Measurements from ENCODE around the gene DNASE2B.

The DNASE2B gene

GRCh38 chr1:84373436-84374141, 24.7 kb upstream of the DNASE2B start:
- DNase-seq (ENCODE audit: extremely low read depth, low read depth) = no peak
- TF ChIP-seq, protein P1, sequence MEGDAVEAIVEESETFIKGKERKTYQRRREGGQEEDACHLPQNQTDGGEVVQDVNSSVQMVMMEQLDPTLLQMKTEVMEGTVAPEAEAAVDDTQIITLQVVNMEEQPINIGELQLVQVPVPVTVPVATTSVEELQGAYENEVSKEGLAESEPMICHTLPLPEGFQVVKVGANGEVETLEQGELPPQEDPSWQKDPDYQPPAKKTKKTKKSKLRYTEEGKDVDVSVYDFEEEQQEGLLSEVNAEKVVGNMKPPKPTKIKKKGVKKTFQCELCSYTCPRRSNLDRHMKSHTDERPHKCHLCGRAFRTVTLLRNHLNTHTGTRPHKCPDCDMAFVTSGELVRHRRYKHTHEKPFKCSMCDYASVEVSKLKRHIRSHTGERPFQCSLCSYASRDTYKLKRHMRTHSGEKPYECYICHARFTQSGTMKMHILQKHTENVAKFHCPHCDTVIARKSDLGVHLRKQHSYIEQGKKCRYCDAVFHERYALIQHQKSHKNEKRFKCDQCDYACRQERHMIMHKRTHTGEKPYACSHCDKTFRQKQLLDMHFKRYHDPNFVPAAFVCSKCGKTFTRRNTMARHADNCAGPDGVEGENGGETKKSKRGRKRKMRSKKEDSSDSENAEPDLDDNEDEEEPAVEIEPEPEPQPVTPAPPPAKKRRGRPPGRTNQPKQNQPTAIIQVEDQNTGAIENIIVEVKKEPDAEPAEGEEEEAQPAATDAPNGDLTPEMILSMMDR (IDR thresholded peaks at IDR 0.05; ENCODE audit: low read depth, low read length) = no peak

DNA sequence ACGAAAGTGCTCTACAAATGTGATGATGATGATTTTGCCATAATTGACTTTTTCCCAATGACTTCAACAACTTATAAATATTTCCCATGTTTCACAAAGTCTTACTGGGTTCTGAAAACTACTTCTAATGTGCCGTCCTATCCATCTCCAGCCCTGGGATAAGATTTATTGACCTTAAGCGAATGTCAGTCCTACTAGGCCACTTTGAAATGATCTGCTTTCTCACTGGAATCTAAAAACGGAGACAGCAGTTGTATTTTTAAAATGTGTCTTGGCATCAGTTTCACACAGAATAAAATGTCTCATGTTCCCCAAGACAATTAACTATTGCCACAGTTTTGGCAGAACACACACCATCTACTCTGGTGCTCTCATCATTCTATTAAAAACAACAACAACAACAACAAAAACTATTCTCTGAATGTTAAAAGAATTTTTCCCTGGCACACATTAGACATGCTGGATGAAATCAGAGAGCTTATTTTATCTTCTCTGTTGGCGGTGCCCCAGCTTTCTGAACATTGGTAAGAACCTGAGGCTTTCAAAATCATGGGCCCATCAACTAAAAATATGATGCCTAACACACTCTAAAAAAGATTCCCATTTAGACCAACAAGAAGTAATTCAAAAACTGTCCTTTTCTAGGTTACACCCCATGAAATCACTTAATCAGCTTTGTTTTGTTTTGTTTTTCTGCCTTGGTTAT, 23.1 kb upstream of the DNASE2B start:
- peak; percentile 4 for DNase-seq (ENCODE audit: extremely low read depth, low read depth)
- TF ChIP-seq, protein P1 (IDR thresholded peaks at IDR 0.05; ENCODE audit: low read depth, low read length) = no peak

DNA sequence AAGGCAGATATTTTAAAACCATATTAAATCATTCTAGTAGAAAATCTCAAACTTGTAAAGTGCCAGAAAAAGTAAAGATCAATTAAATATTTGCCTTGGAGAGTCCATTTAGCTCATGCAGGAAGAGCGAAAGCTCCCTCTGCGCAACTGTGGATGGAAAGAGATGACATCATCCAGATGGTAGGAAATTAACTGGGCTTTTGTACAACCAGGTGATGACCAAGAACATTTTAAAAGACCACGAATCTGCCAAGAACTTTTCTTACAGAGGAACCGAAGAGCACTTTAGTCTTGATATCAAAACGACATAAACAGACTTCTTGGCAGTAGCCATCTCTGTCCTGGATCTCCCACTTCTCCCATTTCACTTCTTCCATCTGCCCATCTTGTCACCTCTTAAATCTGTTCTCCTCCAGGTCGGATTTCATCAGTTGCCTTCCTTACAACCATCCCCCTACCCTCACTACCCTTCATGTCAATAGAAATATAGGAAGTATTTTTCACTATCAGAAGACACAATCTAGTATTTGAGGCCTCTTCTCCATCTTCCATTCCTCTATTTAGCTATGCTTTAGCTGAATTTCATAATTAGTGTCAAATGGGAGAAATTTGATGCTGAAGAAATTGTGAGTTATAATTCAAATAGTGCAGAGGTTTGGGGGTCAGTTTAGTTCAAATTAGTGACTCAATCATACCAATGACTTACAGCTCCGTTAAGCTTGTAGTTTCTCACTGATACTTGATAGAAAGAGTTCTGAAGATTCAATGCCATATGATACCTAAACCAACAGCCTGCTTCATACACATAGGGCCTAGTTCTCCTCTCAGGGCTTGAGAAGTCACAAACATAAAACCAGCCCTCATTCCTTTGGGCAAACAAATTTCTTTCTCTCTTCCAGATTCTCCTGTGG, 22.0 kb upstream of the DNASE2B start:
- DNase-seq (ENCODE audit: extremely low read depth, low read depth) = no peak
- TF ChIP-seq, protein P1 (IDR thresholded peaks at IDR 0.05; ENCODE audit: low read depth, low read length) = no peak

- TF ChIP-seq, protein P1 (IDR thresholded peaks at IDR 0.05; ENCODE audit: low read depth, low read length) = no peak
- peak; percentile 34 for DNase-seq (ENCODE audit: extremely low read depth, low read depth)
Measured at GRCh38 chr1:84377480-84378095, 20.7 kb upstream of the DNASE2B start.

DNA sequence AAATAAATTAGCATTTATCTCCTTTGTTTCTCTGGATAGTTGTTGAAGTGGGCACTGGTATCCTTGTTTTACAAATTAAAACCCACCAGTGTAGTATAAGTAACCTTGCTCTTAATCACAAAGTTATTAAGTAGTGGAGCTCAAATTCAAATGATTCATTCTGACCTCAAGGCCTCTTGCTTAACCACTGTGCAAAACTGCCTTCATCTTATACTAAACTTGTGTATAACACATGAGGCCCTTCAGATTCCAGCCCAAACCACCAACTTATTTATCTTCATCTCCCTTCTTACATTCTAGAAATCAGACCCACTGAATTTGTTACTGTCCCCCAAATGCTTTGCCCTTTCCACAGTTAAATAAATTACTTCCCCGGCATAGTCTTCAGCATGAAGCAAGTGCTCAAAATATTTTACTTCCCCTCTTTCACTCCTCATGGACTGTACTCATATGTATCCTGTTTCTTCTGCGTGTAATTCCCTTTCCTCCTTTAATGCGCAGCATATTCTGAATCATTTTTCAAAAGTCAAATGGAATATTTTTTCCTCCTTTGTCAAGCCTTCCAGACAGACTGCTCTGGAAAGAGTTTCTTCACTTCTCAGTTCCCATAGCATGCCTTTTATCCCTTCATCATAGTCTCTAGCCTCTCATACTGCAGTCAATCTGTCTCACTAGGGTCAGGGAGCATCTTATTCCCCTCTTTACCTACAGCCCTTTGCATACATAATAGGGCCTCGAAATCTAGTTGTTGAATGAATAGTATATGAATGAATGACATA, 19.0 kb upstream of the DNASE2B start:
- TF ChIP-seq, protein P1 (IDR thresholded peaks at IDR 0.05; ENCODE audit: low read depth, low read length) = no peak
- DNase-seq (ENCODE audit: extremely low read depth, low read depth) = peak; percentile 15

DNA sequence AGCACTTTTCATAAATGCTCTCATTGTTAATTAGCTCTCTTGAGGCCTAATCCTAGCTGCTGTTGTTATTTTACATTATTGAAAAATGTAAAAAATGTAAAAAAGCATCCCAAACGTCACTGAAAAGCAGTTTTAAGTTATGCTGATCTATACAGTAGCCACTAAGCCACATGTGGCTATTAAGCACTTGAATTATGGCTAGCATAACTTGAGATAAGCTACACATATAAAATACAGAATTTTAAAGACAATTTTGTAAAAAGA, 18.4 kb upstream of the DNASE2B start:
- TF ChIP-seq, protein P1 (IDR thresholded peaks at IDR 0.05; ENCODE audit: low read depth, low read length) = no peak
- no peak for DNase-seq (ENCODE audit: extremely low read depth, low read depth)

Measured in AG09319 (cell line).